ENCODE data around the gene OXNAD1.

DNA sequence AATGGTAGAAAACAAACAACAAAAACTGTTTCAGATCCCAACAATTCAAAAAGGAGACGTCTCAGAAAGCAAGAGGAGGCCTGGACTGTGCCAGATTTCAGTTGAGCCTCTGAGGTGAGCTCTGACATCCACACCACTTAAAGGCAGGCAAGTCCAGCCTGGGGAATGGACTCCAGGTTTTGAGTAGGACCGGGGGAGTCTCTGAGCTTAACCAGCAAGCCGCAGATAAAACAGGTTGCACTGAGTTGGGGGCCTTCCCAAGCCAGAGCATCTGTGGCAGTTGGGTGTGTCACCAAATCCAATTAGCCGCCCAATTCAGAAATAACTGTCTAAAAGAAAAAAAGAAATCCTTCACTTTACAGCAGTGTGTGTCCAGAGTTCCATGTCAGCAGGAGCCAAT lies 54.7 kb downstream of the OXNAD1 start:
- TF ChIP-seq, protein P1, sequence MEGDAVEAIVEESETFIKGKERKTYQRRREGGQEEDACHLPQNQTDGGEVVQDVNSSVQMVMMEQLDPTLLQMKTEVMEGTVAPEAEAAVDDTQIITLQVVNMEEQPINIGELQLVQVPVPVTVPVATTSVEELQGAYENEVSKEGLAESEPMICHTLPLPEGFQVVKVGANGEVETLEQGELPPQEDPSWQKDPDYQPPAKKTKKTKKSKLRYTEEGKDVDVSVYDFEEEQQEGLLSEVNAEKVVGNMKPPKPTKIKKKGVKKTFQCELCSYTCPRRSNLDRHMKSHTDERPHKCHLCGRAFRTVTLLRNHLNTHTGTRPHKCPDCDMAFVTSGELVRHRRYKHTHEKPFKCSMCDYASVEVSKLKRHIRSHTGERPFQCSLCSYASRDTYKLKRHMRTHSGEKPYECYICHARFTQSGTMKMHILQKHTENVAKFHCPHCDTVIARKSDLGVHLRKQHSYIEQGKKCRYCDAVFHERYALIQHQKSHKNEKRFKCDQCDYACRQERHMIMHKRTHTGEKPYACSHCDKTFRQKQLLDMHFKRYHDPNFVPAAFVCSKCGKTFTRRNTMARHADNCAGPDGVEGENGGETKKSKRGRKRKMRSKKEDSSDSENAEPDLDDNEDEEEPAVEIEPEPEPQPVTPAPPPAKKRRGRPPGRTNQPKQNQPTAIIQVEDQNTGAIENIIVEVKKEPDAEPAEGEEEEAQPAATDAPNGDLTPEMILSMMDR (IDR thresholded peaks at IDR 0.05; ENCODE audit: low read length) = no peak
- TF ChIP-seq EZH2 (optimal IDR thresholded peaks at IDR 0.05; ENCODE audit: low read depth, low read length) = no peak

Measured in MM.1S (cell line).